Measurements from ENCODE around the gene TSNAX. TPM values are rescaled to one million over a fixed set of nuclear protein-coding genes. Genes with fewer than 3 reads are reported as not detected.
"Not testable (repeated sequence)": the region's sequence is repeated elsewhere in the genome, so short reads cannot be mapped to it uniquely, and the experiment has no call there.

Gene TSNAX
- total RNA-seq, 1 experiment from 2014 or later, result 13.9 TPM

- DNase-seq (ENCODE audit: low spot score), result no peak
Measured at GRCh38 chr1:231561647-231562383, 33.3 kb downstream of the TSNAX start.

- DNase-seq (ENCODE audit: low spot score), result no peak
Measured at GRCh38 chr1:231563247-231563646, 34.8 kb downstream of the TSNAX start.

GRCh38 chr1:231564373-231564772, 35.9 kb downstream of the TSNAX start:
- DNase-seq (ENCODE audit: low spot score), result no peak

GRCh38 chr1:231566496-231566895, 38.0 kb downstream of the TSNAX start:
- DNase-seq (ENCODE audit: low spot score), result no peak

- not testable (repeated sequence) for DNase-seq (ENCODE audit: low spot score)
Measured at GRCh38 chr1:231570262-231570661, 41.8 kb downstream of the TSNAX start.

GRCh38 chr1:231571904-231572303, 43.4 kb downstream of the TSNAX start:
- DNase-seq (ENCODE audit: low spot score), result no peak

GRCh38 chr1:231575472-231575871, 47.0 kb downstream of the TSNAX start:
- DNase-seq (ENCODE audit: low spot score), result no peak

GRCh38 chr1:231576804-231577718, 48.6 kb downstream of the TSNAX start:
- DNase-seq (ENCODE audit: low spot score), result peak; percentile 11

GRCh38 chr1:231580874-231581273, 52.4 kb downstream of the TSNAX start:
- DNase-seq (ENCODE audit: low spot score), result no peak

GRCh38 chr1:231581859-231582258, 53.4 kb downstream of the TSNAX start:
- no peak for DNase-seq (ENCODE audit: low spot score)

GRCh38 chr1:231583376-231583775, 54.9 kb downstream of the TSNAX start:
- DNase-seq (ENCODE audit: low spot score), result no peak

GRCh38 chr1:231584117-231584516, 55.6 kb downstream of the TSNAX start:
- peak; percentile 53 for DNase-seq (ENCODE audit: low spot score)

- DNase-seq (ENCODE audit: low spot score), result no peak
Measured at GRCh38 chr1:231584921-231585320, 56.5 kb downstream of the TSNAX start.

GRCh38 chr1:231590453-231591198, 62.2 kb downstream of the TSNAX start:
- peak; percentile 73 for DNase-seq (ENCODE audit: low spot score)

GRCh38 chr1:231591466-231591865, 63.0 kb downstream of the TSNAX start:
- no peak for DNase-seq (ENCODE audit: low spot score)

- no peak for DNase-seq (ENCODE audit: low spot score)
Measured at GRCh38 chr1:231592809-231593208, 64.3 kb downstream of the TSNAX start.

GRCh38 chr1:231593264-231593663, 64.8 kb downstream of the TSNAX start:
- not testable (repeated sequence) for DNase-seq (ENCODE audit: low spot score)

GRCh38 chr1:231594123-231594522, 65.7 kb downstream of the TSNAX start:
- no peak for DNase-seq (ENCODE audit: low spot score)

- no peak for DNase-seq (ENCODE audit: low spot score)
Measured at GRCh38 chr1:231594749-231595148, 66.3 kb downstream of the TSNAX start.

GRCh38 chr1:231596337-231596791, 67.9 kb downstream of the TSNAX start:
- no peak for DNase-seq (ENCODE audit: low spot score)

- DNase-seq (ENCODE audit: low spot score), result no peak
Measured at GRCh38 chr1:231597971-231598370, 69.5 kb downstream of the TSNAX start.

- DNase-seq (ENCODE audit: low spot score), result no peak
Measured at GRCh38 chr1:231600458-231600976, 72.0 kb downstream of the TSNAX start.
